ENCODE measurements around the gene ELP5. TPM values are rescaled to one million over a fixed set of nuclear protein-coding genes. Genes with fewer than 3 reads are reported as not detected.

ELP5 gene
- total and polyA plus RNA-seq, 2 experiments from 2014 or later, result 30.6 to 49.6 TPM

DNA sequence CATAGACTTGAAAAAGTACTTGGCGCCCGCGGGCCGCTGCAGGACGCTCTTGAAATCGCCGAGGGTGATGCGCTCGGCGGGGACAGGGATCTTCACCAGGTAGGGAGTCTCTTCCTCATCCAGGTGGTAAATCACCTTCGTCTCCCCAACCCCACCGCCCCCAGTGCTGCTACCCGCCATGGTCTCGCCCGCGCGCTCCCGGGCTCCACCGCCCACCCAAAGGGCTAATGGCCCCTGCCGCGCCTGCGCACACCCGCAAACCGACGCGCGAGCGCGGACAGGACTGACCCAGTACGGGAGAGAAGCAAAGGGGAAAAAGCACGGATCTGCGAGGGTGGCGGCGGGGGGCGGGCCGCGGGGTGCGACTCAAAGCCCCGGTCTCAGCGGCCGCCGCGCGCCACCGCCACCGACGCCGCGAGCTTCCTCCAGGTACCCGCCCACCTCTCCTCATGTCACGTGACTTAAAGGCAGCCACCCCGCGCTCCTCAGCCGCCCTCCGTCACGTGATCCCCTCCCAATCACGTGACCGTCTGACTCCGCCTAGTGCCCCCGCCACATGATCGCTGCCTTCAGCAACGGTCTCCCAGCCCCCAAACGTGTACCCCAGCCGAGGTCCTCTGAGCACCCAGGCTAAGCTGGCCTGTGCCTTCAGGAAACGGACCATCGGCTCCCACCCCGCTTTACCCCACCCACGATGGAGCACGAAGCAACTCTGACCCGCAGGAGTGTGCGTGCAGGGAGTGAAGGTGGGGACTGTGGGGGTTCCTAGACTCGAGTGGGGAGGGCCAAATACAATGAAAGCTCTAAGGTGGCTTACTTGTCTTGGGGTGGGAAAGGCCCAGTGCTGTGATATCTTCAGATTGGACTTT is 17.7 kb upstream of the ELP5 start, which contains the start of gene DVL2:
DVL2 (minus strand) TSS at position 435 of the 869 bp plus-strand sequence; CDS start at position 180, 255 bp downstream.
- H3K79me2 ChIP-seq, result peaks cover 89% of the 10 kb centered on the region
- peaks cover 28% of the 10 kb centered on the region for H3K4me1 ChIP-seq (ENCODE audit: insufficient read depth)
- peaks cover 32% of the 10 kb centered on the region for H4K20me1 ChIP-seq (ENCODE audit: insufficient read depth, poor library complexity, severe bottlenecking)
- TF ChIP-seq EZH2phosphoT487 (IDR thresholded peaks at IDR 0.05; ENCODE audit: low read depth, severe bottlenecking, unreplicated experiment), result no peak
- TF ChIP-seq, protein P1, sequence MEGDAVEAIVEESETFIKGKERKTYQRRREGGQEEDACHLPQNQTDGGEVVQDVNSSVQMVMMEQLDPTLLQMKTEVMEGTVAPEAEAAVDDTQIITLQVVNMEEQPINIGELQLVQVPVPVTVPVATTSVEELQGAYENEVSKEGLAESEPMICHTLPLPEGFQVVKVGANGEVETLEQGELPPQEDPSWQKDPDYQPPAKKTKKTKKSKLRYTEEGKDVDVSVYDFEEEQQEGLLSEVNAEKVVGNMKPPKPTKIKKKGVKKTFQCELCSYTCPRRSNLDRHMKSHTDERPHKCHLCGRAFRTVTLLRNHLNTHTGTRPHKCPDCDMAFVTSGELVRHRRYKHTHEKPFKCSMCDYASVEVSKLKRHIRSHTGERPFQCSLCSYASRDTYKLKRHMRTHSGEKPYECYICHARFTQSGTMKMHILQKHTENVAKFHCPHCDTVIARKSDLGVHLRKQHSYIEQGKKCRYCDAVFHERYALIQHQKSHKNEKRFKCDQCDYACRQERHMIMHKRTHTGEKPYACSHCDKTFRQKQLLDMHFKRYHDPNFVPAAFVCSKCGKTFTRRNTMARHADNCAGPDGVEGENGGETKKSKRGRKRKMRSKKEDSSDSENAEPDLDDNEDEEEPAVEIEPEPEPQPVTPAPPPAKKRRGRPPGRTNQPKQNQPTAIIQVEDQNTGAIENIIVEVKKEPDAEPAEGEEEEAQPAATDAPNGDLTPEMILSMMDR (IDR thresholded peaks at IDR 0.05; ENCODE audit: poor library complexity), result no peak
- TF ChIP-seq EZH2 (IDR thresholded peaks at IDR 0.05; ENCODE audit: borderline replicate concordance), result no peak
- H3K9me3 ChIP-seq (ENCODE audit: low read depth), result no peaks in the 10 kb centered on the region
- peak; percentile 98 for DNase-seq (ENCODE audit: low spot score)
- no peaks in the 10 kb centered on the region for H3K36me3 ChIP-seq (replicated peaks; ENCODE audit: insufficient read depth, low read depth)
- H2AFZ ChIP-seq, result peak within 1 kb of the TSS; percentile 43
- WGBS (ENCODE audit: low lambda C conversion rate, missing lambda C conversion rate), result 5% methylated on average over 31 of the region's 72 CpGs
- no peaks in the 10 kb centered on the region for H3K27me3 ChIP-seq
- H3K9me2 ChIP-seq (replicated peaks; ENCODE audit: insufficient read depth), result no peaks in the 10 kb centered on the region
- H3K4me3 ChIP-seq, result peak within 1 kb of the TSS; percentile 88
- peak within 1 kb of the TSS; percentile 92 for H3K4me2 ChIP-seq
- H3K27ac ChIP-seq, result peak within 1 kb of the TSS; percentile 97

DNA sequence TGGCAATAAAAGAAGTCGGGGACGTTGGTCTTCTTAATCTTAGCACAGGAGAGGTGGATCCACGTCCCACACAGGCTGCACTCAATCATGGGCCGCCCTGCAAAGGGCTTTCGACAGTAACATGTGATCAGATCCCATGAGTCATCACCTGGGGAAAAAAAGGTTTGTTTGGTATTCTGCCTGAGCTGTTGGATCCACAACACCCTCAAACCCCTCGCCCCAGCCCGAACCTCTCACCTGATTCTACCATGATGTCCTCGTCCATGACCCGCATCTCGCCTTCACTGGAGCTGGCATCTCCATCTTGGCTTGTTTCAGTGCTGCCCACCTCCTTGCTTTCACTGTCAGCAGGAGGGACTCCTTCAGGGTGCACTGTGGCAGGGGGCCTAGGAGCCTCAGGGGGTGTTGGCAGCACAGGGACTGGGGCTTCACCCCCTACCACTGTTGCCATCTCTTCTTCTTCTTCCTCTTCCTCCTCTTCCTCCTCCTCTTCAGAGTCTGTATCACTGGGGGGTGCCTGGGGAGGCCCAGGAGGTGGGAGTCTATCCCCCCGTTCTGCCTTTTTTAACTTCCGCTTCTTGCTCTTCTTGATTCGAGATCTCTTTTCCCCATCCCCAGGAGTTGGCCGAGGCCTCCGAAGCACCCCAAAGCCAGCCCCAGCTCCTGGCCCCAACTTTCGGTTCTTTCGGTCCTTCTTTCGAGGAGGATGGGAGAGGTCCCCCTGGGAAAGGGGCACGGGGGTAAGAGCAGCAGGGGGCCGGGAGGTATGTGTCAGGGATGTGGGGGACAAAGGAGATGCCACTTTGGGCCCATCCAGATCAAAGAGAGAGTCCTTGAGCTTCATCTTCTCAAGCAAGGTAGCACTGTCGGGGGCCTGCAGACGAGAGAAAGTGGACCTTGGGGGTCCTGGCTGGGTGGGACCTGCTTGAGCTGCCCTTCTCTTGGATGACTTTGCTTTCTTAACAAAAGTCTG is 16.0 kb upstream of the ELP5 start:
- peaks cover 21% of the 10 kb centered on the region for H4K20me1 ChIP-seq (ENCODE audit: insufficient read depth, poor library complexity, severe bottlenecking)
- H3K27ac ChIP-seq, result peak overlapping the region; percentile 97
- no peak overlapping the region for H2AFZ ChIP-seq
- peaks cover 40% of the 10 kb centered on the region for H3K4me1 ChIP-seq (ENCODE audit: insufficient read depth)
- TF ChIP-seq EZH2 (IDR thresholded peaks at IDR 0.05; ENCODE audit: borderline replicate concordance) (no peak), EZH2phosphoT487 (IDR thresholded peaks at IDR 0.05; ENCODE audit: low read depth, severe bottlenecking, unreplicated experiment) (no peak)
- TF ChIP-seq, protein P1 (IDR thresholded peaks at IDR 0.05; ENCODE audit: poor library complexity), result no peak
- DNase-seq (ENCODE audit: low spot score), result peak; percentile 73
- no peaks in the 10 kb centered on the region for H3K36me3 ChIP-seq (replicated peaks; ENCODE audit: insufficient read depth, low read depth)
- no peaks in the 10 kb centered on the region for H3K9me3 ChIP-seq (ENCODE audit: low read depth)
- H3K9me2 ChIP-seq (replicated peaks; ENCODE audit: insufficient read depth), result no peaks in the 10 kb centered on the region
- no peak overlapping the region for H3K4me3 ChIP-seq
- peaks cover 84% of the 10 kb centered on the region for H3K79me2 ChIP-seq
- 84% methylated on average over 22 of the region's 22 CpGs for WGBS (ENCODE audit: low lambda C conversion rate, missing lambda C conversion rate)
- H3K27me3 ChIP-seq, result no peaks in the 10 kb centered on the region
- H3K4me2 ChIP-seq, result peak overlapping the region; percentile 92

DNA sequence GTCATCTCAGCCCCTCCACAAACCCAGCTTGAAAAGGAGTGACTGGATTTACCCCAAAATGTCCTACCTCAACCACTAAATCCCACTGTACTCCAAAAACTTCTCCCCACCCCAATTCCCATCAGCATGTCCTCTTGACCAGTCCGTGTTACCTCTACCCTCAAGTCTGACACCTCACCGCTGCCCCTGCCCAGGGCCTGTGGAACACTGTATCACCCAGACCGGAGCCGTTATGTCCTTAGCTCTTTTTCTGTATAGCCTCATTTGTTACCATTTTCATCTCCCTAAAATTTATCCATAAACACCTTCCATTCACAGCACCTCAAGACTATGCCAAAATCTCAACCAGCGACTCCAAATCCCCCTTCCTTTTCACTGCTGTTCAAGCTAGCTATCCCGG is 15.2 kb upstream of the ELP5 start:
- no peak for DNase-seq (ENCODE audit: low spot score)
- peaks cover 35% of the 10 kb centered on the region for H3K4me1 ChIP-seq (ENCODE audit: insufficient read depth)
- 86% methylated on average over 6 of the region's 6 CpGs for whole genome bisulfite sequencing (ENCODE audit: low lambda C conversion rate, missing lambda C conversion rate)
- H3K79me2 ChIP-seq, result peaks cover 84% of the 10 kb centered on the region
- peaks cover 13% of the 10 kb centered on the region for H4K20me1 ChIP-seq (ENCODE audit: insufficient read depth, poor library complexity, severe bottlenecking)
- H3K4me3 ChIP-seq, result no peak overlapping the region
- no peak overlapping the region for H2AFZ ChIP-seq
- H3K27me3 ChIP-seq, result no peaks in the 10 kb centered on the region
- peak overlapping the region; percentile 98 for H3K27ac ChIP-seq
- H3K9me2 ChIP-seq (replicated peaks; ENCODE audit: insufficient read depth), result no peaks in the 10 kb centered on the region
- peak overlapping the region; percentile 92 for H3K4me2 ChIP-seq
- TF ChIP-seq, protein P1 (IDR thresholded peaks at IDR 0.05; ENCODE audit: poor library complexity), result no peak
- TF ChIP-seq EZH2phosphoT487 (IDR thresholded peaks at IDR 0.05; ENCODE audit: low read depth, severe bottlenecking, unreplicated experiment), result no peak
- TF ChIP-seq EZH2 (IDR thresholded peaks at IDR 0.05; ENCODE audit: borderline replicate concordance), result no peak
- H3K36me3 ChIP-seq (replicated peaks; ENCODE audit: insufficient read depth, low read depth), result no peaks in the 10 kb centered on the region
- H3K9me3 ChIP-seq (ENCODE audit: low read depth), result no peaks in the 10 kb centered on the region
